ENCODE data around the gene KIF21B. TPM values are rescaled to one million over a fixed set of nuclear protein-coding genes. Genes with fewer than 3 reads are reported as not detected.

Gene KIF21B
- total and polyA plus RNA-seq, 2 experiments from 2014 or later: 0.18 to 1.3 TPM

GRCh38 chr1:201060586-201060985, 37.1 kb upstream of the KIF21B start:
- no peaks in the 10 kb centered on the region for H3K36me3 ChIP-seq (replicated peaks; ENCODE audit: insufficient read depth, low read depth)
- no peaks in the 10 kb centered on the region for H3K9me2 ChIP-seq (replicated peaks; ENCODE audit: insufficient read depth)
- H3K4me2 ChIP-seq: no peak overlapping the region
- H3K4me3 ChIP-seq: no peak overlapping the region
- no peaks in the 10 kb centered on the region for H3K79me2 ChIP-seq
- H3K4me1 ChIP-seq (ENCODE audit: insufficient read depth): peaks cover 1% of the 10 kb centered on the region
- DNase-seq (ENCODE audit: low spot score): no peak
- no peaks in the 10 kb centered on the region for H3K9me3 ChIP-seq (ENCODE audit: low read depth)
- no peak overlapping the region for H2AFZ ChIP-seq
- H4K20me1 ChIP-seq (ENCODE audit: insufficient read depth, poor library complexity, severe bottlenecking): no peaks in the 10 kb centered on the region
- 91% methylated on average over 4 of the region's 4 CpGs for WGBS (ENCODE audit: low lambda C conversion rate, missing lambda C conversion rate)
- no peak overlapping the region for H3K27ac ChIP-seq
- no peak for TF ChIP-seq EZH2 (IDR thresholded peaks at IDR 0.05; ENCODE audit: borderline replicate concordance)
- H3K27me3 ChIP-seq: peaks cover 7% of the 10 kb centered on the region

GRCh38 chr1:201059871-201060555, 36.5 kb upstream of the KIF21B start:
- Histone ChIP-seq H3K27ac (no peak overlapping the region), H3K4me2 (no peak overlapping the region), H3K27me3 (peaks cover 3% of the 10 kb centered on the region), H3K36me3 (replicated peaks; ENCODE audit: insufficient read depth, low read depth) (no peaks in the 10 kb centered on the region), H3K79me2 (no peaks in the 10 kb centered on the region), H2AFZ (no peak overlapping the region), H4K20me1 (ENCODE audit: insufficient read depth, poor library complexity, severe bottlenecking) (no peaks in the 10 kb centered on the region), H3K4me3 (no peak overlapping the region), H3K9me3 (ENCODE audit: low read depth) (no peaks in the 10 kb centered on the region), H3K9me2 (replicated peaks; ENCODE audit: insufficient read depth) (no peaks in the 10 kb centered on the region), H3K4me1 (ENCODE audit: insufficient read depth) (peaks cover 6% of the 10 kb centered on the region)
- TF ChIP-seq CTCF (IDR thresholded peaks at IDR 0.05; ENCODE audit: poor library complexity): no peak
- no peak for TF ChIP-seq EZH2 (IDR thresholded peaks at IDR 0.05; ENCODE audit: borderline replicate concordance)
- peak; percentile 93 for TF ChIP-seq EZH2phosphoT487 (IDR thresholded peaks at IDR 0.05; ENCODE audit: low read depth, severe bottlenecking, unreplicated experiment)
- WGBS (ENCODE audit: low lambda C conversion rate, missing lambda C conversion rate): 67% methylated on average over 5 of the region's 5 CpGs
- no peak for DNase-seq (ENCODE audit: low spot score)

DNA sequence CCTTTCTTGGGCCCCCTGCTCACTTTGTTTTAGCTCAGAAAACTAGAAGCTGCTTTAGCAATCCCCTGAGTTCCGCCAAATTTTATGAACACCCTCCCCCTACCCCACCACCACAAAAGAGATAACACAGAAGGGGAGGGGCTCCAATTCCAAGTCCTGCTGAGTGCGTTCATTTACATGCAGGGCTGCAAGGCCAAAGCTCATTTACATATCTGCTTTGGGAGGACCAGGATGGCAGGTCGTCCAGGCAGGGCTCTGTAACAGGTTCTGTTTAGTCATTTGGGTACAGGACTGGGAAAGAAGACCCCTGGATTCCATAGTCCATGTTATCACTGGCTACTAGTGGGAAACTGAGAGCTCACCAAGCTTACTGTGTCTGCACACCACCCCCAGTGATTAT, 35.9 kb upstream of the KIF21B start:
- H4K20me1 ChIP-seq (ENCODE audit: insufficient read depth, poor library complexity, severe bottlenecking): no peaks in the 10 kb centered on the region
- H3K27ac ChIP-seq: no peak overlapping the region
- no peak overlapping the region for H2AFZ ChIP-seq
- no peaks in the 10 kb centered on the region for H3K9me2 ChIP-seq (replicated peaks; ENCODE audit: insufficient read depth)
- no peaks in the 10 kb centered on the region for H3K9me3 ChIP-seq (ENCODE audit: low read depth)
- H3K36me3 ChIP-seq (replicated peaks; ENCODE audit: insufficient read depth, low read depth): no peaks in the 10 kb centered on the region
- no peaks in the 10 kb centered on the region for H3K79me2 ChIP-seq
- peaks cover 6% of the 10 kb centered on the region for H3K4me1 ChIP-seq (ENCODE audit: insufficient read depth)
- H3K4me2 ChIP-seq: no peak overlapping the region
- no peak for DNase-seq (ENCODE audit: low spot score)
- no peak overlapping the region for H3K4me3 ChIP-seq
- WGBS (ENCODE audit: low lambda C conversion rate, missing lambda C conversion rate): 55% methylated on average over 3 of the region's 3 CpGs
- H3K27me3 ChIP-seq: no peaks in the 10 kb centered on the region
- TF ChIP-seq EZH2phosphoT487 (IDR thresholded peaks at IDR 0.05; ENCODE audit: low read depth, severe bottlenecking, unreplicated experiment) (no peak), CTCF (IDR thresholded peaks at IDR 0.05; ENCODE audit: poor library complexity) (no peak), EZH2 (IDR thresholded peaks at IDR 0.05; ENCODE audit: borderline replicate concordance) (no peak)

DNA sequence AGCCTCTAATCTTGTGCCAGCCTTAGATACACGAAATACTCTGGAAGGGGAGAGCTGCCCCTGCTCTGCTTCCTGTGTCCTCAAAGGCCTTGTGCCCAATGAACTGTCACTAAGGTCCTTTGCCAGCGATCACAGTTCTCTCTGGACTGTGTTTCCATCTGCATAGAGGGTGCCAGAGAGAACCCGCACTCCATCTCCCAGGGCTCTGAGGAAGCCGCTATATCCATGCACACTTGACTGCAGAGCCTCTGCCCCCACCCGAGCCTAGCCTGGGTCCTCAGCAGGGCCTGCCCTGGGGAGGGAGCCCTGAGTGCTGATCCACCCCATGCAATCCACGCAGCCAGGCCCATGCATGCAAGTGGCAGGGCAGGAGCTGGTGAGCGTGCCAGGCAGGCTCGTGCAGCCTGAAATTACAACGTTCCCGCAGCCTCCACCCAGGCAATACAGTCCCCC, 30.6 kb upstream of the KIF21B start:
- Histone ChIP-seq H3K27me3 (no peaks in the 10 kb centered on the region), H3K4me3 (no peak overlapping the region), H3K4me1 (ENCODE audit: insufficient read depth) (peaks cover 6% of the 10 kb centered on the region), H3K9me3 (ENCODE audit: low read depth) (no peaks in the 10 kb centered on the region), H3K9me2 (replicated peaks; ENCODE audit: insufficient read depth) (no peaks in the 10 kb centered on the region), H3K4me2 (no peak overlapping the region), H2AFZ (no peak overlapping the region), H4K20me1 (ENCODE audit: insufficient read depth, poor library complexity, severe bottlenecking) (no peaks in the 10 kb centered on the region), H3K27ac (no peak overlapping the region), H3K79me2 (no peaks in the 10 kb centered on the region), H3K36me3 (replicated peaks; ENCODE audit: insufficient read depth, low read depth) (no peaks in the 10 kb centered on the region)
- TF ChIP-seq EZH2 (IDR thresholded peaks at IDR 0.05; ENCODE audit: borderline replicate concordance): no peak
- WGBS (ENCODE audit: low lambda C conversion rate, missing lambda C conversion rate): 82% methylated on average over 10 of the region's 10 CpGs
- no peak for DNase-seq (ENCODE audit: low spot score)
